Keratinocyte (primary cell): ENCODE measurements around the gene ZDHHC24. TPM values are rescaled to one million over a fixed set of nuclear protein-coding genes. Genes with fewer than 3 reads are reported as not detected.
A peak's percentile ranks its signal among the peaks of the same experiment; 100 is the strongest.

ENCODE experiments used
- DNase-seq: peaks from one replicate; pipeline ENCODE4 v3.0.0-alpha.2; 2011; ENCODE audit warnings: low read depth, missing footprints, low spot score
- FAIRE-seq: peaks from 2 replicates; lab custom pipeline; 2011; peaks lifted over from hg19 to GRCh38; lab: Jason Lieb, UNC
- H2AFZ ChIP-seq: 2 replicates; pipeline ENCODE4 v1.6.0; 2012; ENCODE audit warnings: low read length, control low read depth, inconsistent platforms; ENCODE audit not compliant: control insufficient read depth
- H3K27ac ChIP-seq: 2 replicates; pipeline ENCODE4 v1.5.1; 2011; ENCODE audit warnings: low read length; ENCODE audit not compliant: control insufficient read depth, insufficient read depth
- H3K27me3 ChIP-seq: 3 replicates; pipeline ENCODE4 v1.6.0; 2011; ENCODE audit warnings: low read length; ENCODE audit not compliant: control insufficient read depth, insufficient read depth; ENCODE audit errors: extremely low read depth
- H3K36me3 ChIP-seq, 2 experiments: 2 replicates in 1 of 2; 3 replicates in 1 of 2; pipeline ENCODE4 v1.5.1; 2011; ENCODE audit warnings: low read length in 2 of 2, mild to moderate bottlenecking in 1 of 2; ENCODE audit not compliant: control insufficient read depth in 2 of 2, insufficient read depth in 2 of 2; ENCODE audit errors: extremely low read depth in 1 of 2
- H3K4me1 ChIP-seq: 3 replicates; pipeline ENCODE4 v1.5.1; 2011; ENCODE audit warnings: low read length; ENCODE audit not compliant: control insufficient read depth, insufficient read depth; ENCODE audit errors: extremely low read depth
- H3K4me2 ChIP-seq: 3 replicates; pipeline ENCODE4 v1.6.0; 2011; ENCODE audit warnings: low read depth, low read length; ENCODE audit not compliant: control insufficient read depth, insufficient read depth; ENCODE audit errors: extremely low read depth
- H3K4me3 ChIP-seq, 3 experiments: fragments of 200-600 bp in 1 of 3; sonication (generic) in 1 of 3; 2 replicates in 2 of 3; 3 replicates in 1 of 3; pipeline ENCODE4 v1.5.1; 2011 to 2016; ENCODE audit warnings: low read length in 3 of 3, mild to moderate bottlenecking in 3 of 3, control low read depth in 2 of 3, inconsistent platforms in 1 of 3, low read depth in 1 of 3, mixed read lengths in 1 of 3, mixed run types in 1 of 3, moderate library complexity in 1 of 3; ENCODE audit not compliant: control insufficient read depth in 2 of 3, insufficient read depth in 2 of 3; ENCODE audit errors: extremely low read depth in 1 of 3
- H3K79me2 ChIP-seq: 2 replicates; pipeline ENCODE4 v1.6.0; 2012; ENCODE audit warnings: low read length; ENCODE audit not compliant: control insufficient read depth, insufficient read depth
- H3K9ac ChIP-seq: 3 replicates; pipeline ENCODE4 v1.6.0; 2011; ENCODE audit warnings: low read length; ENCODE audit not compliant: control insufficient read depth, insufficient read depth; ENCODE audit errors: extremely low read depth
- H3K9me1 ChIP-seq: 3 replicates; pipeline ENCODE4 v1.6.0; 2011; ENCODE audit warnings: low read length; ENCODE audit not compliant: control insufficient read depth, insufficient read depth; ENCODE audit errors: extremely low read depth
- H3K9me3 ChIP-seq: 2 replicates; pipeline ENCODE4 v1.5.1; 2012; ENCODE audit warnings: low read depth, low read length; ENCODE audit not compliant: control insufficient read depth
- H4K20me1 ChIP-seq: 3 replicates; pipeline ENCODE4 v1.6.0; 2011; ENCODE audit warnings: low read length; ENCODE audit not compliant: control insufficient read depth, insufficient read depth; ENCODE audit errors: extremely low read depth
- EZH2 ChIP-seq: IDR thresholded peaks from one replicate; pipeline ENCODE4 v1.6.1; 2012; ENCODE audit warnings: inconsistent platforms, mild to moderate bottlenecking, low read length, moderate library complexity
- dilution Hi-C: fragments of 300-500 bp; cut with MboI; formaldehyde crosslinking; loops from one replicate; pipeline ENCODE4 v1.7.0; 2020; ENCODE audit warnings: low sequenced_read_pairs; ENCODE audit not compliant: extremely low pct_ligation_motif_present
- polyA plus RNA-seq, 5 experiments: library from polyadenylated mRNA; depleted of rRNA in 3 of 5; stranded (reverse) in 3 of 5; stranded (forward) in 1 of 5; unstranded in 1 of 5; fragments of >200 nt; gene quantifications; 1 replicate in 1 of 5; 2 replicates in 3 of 5; 3 replicates in 1 of 5; pipeline versions ENCODE4 v1.2.1 to v1.2.3, GENCODE V29; 2011 to 2012; ENCODE audit warnings: missing spikeins in 2 of 5, low read depth in 1 of 5, low replicate concordance in 1 of 5
- TF ChIP-seq, protein P1 (sequence below), 3 experiments: IDR thresholded peaks in 1 of 3; conservative IDR thresholded peaks in 1 of 3; optimal IDR thresholded peaks in 1 of 3; 2 replicates in 2 of 3; 3 replicates in 1 of 3; pipeline versions ENCODE3 to v1.5.1; 2011; ENCODE audit warnings: low read length in 3 of 3, mild to moderate bottlenecking in 3 of 3, moderate library complexity in 2 of 3, control low read depth in 1 of 3, inconsistent platforms in 1 of 3; ENCODE audit not compliant: insufficient read depth in 2 of 3; ENCODE audit errors: extremely low read depth in 1 of 3

Gene ZDHHC24
- polyA plus RNA-seq, 1 donor (not counting 4 experiments of a cell fraction or from before 2014, with no cell fraction given), result 4.8 TPM

DNA sequence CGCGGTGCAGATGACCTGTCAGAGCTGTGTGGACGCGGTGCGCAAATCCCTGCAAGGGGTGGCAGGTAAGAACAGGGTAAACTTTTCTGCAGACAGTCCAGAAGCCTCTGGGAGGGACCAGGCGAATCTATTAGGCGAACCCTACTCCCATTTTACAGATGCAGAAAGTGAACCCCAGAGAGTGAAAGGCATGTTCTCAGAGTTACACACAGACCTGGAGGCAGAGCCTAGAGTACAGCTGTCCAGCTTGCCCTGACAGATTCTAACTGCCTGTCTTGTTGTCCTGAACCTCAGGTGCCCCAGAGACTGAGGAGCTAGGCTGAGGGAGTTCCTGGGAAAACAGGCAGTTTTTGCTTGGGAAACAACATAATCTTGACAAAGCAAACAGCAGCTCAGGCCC is 47.8 kb upstream of the ZDHHC24 start:
- peak overlapping the region; percentile 63 for H3K27ac ChIP-seq
- TF ChIP-seq, protein P1, sequence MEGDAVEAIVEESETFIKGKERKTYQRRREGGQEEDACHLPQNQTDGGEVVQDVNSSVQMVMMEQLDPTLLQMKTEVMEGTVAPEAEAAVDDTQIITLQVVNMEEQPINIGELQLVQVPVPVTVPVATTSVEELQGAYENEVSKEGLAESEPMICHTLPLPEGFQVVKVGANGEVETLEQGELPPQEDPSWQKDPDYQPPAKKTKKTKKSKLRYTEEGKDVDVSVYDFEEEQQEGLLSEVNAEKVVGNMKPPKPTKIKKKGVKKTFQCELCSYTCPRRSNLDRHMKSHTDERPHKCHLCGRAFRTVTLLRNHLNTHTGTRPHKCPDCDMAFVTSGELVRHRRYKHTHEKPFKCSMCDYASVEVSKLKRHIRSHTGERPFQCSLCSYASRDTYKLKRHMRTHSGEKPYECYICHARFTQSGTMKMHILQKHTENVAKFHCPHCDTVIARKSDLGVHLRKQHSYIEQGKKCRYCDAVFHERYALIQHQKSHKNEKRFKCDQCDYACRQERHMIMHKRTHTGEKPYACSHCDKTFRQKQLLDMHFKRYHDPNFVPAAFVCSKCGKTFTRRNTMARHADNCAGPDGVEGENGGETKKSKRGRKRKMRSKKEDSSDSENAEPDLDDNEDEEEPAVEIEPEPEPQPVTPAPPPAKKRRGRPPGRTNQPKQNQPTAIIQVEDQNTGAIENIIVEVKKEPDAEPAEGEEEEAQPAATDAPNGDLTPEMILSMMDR (optimal IDR thresholded peaks at IDR 0.05 in 1 of 3, IDR thresholded peaks at IDR 0.05 in 1 of 3, conservative IDR thresholded peaks at IDR 0.05 in 1 of 3; ENCODE audit: extremely low read depth in 1 of 3, insufficient read depth in 2 of 3, low read length in 3 of 3), result no peak
- TF ChIP-seq EZH2, result no peak
- H3K27me3 ChIP-seq, result no peaks in the 10 kb centered on the region
- dilution Hi-C loops, result no loop called here
- no peak for FAIRE-seq
- no peaks in the 10 kb centered on the region for H3K36me3 ChIP-seq
- peak overlapping the region; percentile 99 for H3K4me2 ChIP-seq
- peaks cover 11% of the 10 kb centered on the region for H3K4me1 ChIP-seq
- no peaks in the 10 kb centered on the region for H3K9me3 ChIP-seq
- H3K79me2 ChIP-seq, result peaks cover 6% of the 10 kb centered on the region
- H3K9me1 ChIP-seq, result no peaks in the 10 kb centered on the region
- peak overlapping the region; percentile 70 to 81 (median 76) for H3K4me3 ChIP-seq
- H4K20me1 ChIP-seq, result no peaks in the 10 kb centered on the region
- peak overlapping the region; percentile 82 for H3K9ac ChIP-seq
- peak overlapping the region; percentile 98 for H2AFZ ChIP-seq
- DNase-seq, result no peak

DNA sequence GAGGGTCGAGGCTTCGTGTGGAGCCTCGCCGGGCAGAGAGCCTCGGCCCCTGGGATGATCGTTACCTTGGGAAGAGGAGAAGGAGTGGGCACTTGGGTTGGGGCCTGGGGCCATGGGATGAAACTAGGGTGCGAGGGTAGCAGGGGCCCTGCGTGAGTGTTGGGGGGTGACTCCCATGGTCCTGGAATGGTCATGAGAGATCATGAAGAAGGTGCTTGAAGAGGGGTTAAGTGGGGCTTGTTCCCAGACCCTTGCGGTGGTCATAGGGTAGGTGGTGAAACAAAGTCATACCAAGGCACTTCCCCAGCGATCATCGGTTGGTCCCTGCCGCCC is 47.4 kb upstream of the ZDHHC24 start:
- dilution Hi-C loops, result no loop called here
- peak overlapping the region; percentile 99 for H3K4me2 ChIP-seq
- no peaks in the 10 kb centered on the region for H3K36me3 ChIP-seq
- TF ChIP-seq, protein P1 (optimal IDR thresholded peaks at IDR 0.05 in 1 of 3, IDR thresholded peaks at IDR 0.05 in 1 of 3, conservative IDR thresholded peaks at IDR 0.05 in 1 of 3; ENCODE audit: extremely low read depth in 1 of 3, insufficient read depth in 2 of 3, low read length in 3 of 3), result no peak
- no peak for TF ChIP-seq EZH2
- no peaks in the 10 kb centered on the region for H3K9me3 ChIP-seq
- H3K79me2 ChIP-seq, result peaks cover 6% of the 10 kb centered on the region
- H3K9me1 ChIP-seq, result no peaks in the 10 kb centered on the region
- peak overlapping the region; percentile 98 for H2AFZ ChIP-seq
- H3K4me1 ChIP-seq, result peaks cover 11% of the 10 kb centered on the region
- H4K20me1 ChIP-seq, result no peaks in the 10 kb centered on the region
- no peak for FAIRE-seq
- no peak for DNase-seq
- H3K27ac ChIP-seq, result peak overlapping the region; percentile 63
- no peaks in the 10 kb centered on the region for H3K27me3 ChIP-seq
- peak overlapping the region; percentile 70 to 81 (median 76) for H3K4me3 ChIP-seq
- H3K9ac ChIP-seq, result peak overlapping the region; percentile 82
